ENCODE results near the gene LIG3. TPM values are rescaled to one million over a fixed set of nuclear protein-coding genes. Genes with fewer than 3 reads are reported as not detected.
A peak's percentile ranks its signal among the peaks of the same experiment; 100 is the strongest.

The LIG3 gene
- total RNA-seq, 1 donor from 2014 or later = 44.7 TPM

DNA sequence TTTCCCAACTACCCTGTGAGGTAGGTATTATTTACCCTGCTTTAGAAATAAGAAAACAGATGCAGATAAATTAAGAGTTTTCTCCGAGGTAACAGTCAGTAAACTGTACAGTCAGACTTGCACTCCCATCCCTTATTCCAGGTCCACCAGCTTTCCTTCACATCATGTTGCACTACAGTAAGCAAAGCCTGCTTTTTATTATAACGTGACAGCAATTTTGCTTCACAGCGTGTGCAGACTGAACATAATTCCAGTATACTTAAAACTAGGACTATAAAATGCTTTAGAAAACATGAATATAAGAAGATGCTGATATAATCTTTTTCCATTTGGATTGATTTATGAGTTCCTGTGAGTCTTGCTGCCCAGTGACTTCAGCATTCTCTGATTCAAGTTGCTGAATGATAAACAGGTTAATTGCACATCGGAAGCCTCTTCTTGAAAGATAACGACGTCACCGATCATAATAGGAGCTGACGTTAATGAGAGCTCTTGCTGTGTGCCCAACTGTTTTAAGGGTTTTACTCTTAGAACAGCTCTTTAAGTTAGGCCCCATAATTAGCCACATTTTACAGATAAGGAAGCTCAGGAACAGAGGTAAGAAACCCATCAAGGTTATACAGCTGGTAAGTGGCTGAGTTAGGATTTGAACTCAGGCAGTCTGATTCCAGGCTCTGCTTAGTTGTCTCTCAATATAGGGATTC lies 1.4 kb downstream of the LIG3 start:
- H3K4me1 Mint-ChIP-seq (ENCODE audit: unreplicated experiment) = peaks cover 29% of the 10 kb centered on the region
- no peaks in the 10 kb centered on the region for H3K27me3 Mint-ChIP-seq (ENCODE audit: unreplicated experiment)
- no peak for TF ChIP-seq CTCF (IDR thresholded peaks at IDR 0.05)
- peak overlapping the region; percentile 83 for H3K4me3 Mint-ChIP-seq (ENCODE audit: unreplicated experiment)
- no peak for DNase-seq (ENCODE audit: extremely low spot score, unreplicated experiment)
- H3K27ac Mint-ChIP-seq (ENCODE audit: unreplicated experiment) = peak overlapping the region; percentile 95
- no peaks in the 10 kb centered on the region for H3K9me3 Mint-ChIP-seq (ENCODE audit: unreplicated experiment)
- peaks cover 11% of the 10 kb centered on the region for H3K36me3 Mint-ChIP-seq (ENCODE audit: unreplicated experiment)

DNA sequence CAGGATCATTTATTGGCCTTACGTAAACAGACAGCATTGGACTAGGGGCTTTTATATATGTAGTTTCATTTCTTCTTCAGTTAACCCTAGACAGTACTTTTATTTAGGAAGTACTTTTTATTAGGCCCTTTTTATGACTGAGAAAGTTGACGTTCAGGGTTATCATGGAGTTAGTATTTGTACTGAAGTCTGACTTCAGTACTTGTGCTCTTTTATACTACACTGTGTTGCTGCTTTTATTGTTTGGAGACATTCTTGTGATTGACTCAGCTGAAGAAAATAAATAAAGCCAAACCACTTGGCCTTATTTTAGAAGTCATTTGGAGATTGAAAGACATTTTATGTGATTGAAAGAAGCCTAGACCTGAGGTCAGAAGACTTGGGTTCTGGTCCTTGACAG lies 6.9 kb downstream of the LIG3 start:
- Mint-ChIP-seq H3K4me1 (ENCODE audit: unreplicated experiment) (peaks cover 8% of the 10 kb centered on the region), H3K27me3 (ENCODE audit: unreplicated experiment) (no peaks in the 10 kb centered on the region), H3K4me3 (ENCODE audit: unreplicated experiment) (no peak overlapping the region), H3K27ac (ENCODE audit: unreplicated experiment) (no peak overlapping the region), H3K36me3 (ENCODE audit: unreplicated experiment) (peaks cover 49% of the 10 kb centered on the region), H3K9me3 (ENCODE audit: unreplicated experiment) (no peaks in the 10 kb centered on the region)
- no peak for DNase-seq (ENCODE audit: extremely low spot score, unreplicated experiment)
- no peak for TF ChIP-seq CTCF (IDR thresholded peaks at IDR 0.05)

DNA sequence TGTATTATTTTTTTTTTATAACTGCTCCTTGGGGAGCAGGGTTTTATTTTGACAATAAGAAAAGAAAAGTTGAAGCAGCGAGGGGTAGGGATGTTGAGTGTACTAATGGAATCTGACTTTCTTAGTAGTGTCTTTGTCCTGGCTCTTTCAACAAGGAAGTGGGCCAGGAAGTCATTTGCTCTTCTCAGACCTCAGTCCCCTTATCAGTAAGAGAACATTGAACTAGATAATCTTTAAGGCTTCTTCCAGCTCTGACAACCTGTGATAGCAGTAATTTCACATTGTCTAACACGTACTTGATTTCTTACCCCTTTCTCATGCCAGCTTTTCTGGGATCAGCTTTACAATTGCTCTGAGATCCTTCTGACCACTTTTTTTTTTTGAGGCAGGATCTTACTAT lies 8.3 kb downstream of the LIG3 start:
- Mint-ChIP-seq H3K4me3 (ENCODE audit: unreplicated experiment) (no peak overlapping the region), H3K27ac (ENCODE audit: unreplicated experiment) (no peak overlapping the region), H3K27me3 (ENCODE audit: unreplicated experiment) (no peaks in the 10 kb centered on the region), H3K9me3 (ENCODE audit: unreplicated experiment) (no peaks in the 10 kb centered on the region), H3K36me3 (ENCODE audit: unreplicated experiment) (peaks cover 50% of the 10 kb centered on the region), H3K4me1 (ENCODE audit: unreplicated experiment) (peaks cover 1% of the 10 kb centered on the region)
- no peak for TF ChIP-seq CTCF (IDR thresholded peaks at IDR 0.05)
- no peak for DNase-seq (ENCODE audit: extremely low spot score, unreplicated experiment)

GRCh38 chr17:34989473-34989872 lies 9.2 kb downstream of the LIG3 start:
- Mint-ChIP-seq H3K9me3 (ENCODE audit: unreplicated experiment) (no peaks in the 10 kb centered on the region), H3K4me1 (ENCODE audit: unreplicated experiment) (no peaks in the 10 kb centered on the region), H3K27me3 (ENCODE audit: unreplicated experiment) (no peaks in the 10 kb centered on the region), H3K36me3 (ENCODE audit: unreplicated experiment) (peaks cover 55% of the 10 kb centered on the region), H3K4me3 (ENCODE audit: unreplicated experiment) (no peak overlapping the region), H3K27ac (ENCODE audit: unreplicated experiment) (no peak overlapping the region)
- TF ChIP-seq CTCF (IDR thresholded peaks at IDR 0.05) = no peak
- no peak for DNase-seq (ENCODE audit: extremely low spot score, unreplicated experiment)

DNA sequence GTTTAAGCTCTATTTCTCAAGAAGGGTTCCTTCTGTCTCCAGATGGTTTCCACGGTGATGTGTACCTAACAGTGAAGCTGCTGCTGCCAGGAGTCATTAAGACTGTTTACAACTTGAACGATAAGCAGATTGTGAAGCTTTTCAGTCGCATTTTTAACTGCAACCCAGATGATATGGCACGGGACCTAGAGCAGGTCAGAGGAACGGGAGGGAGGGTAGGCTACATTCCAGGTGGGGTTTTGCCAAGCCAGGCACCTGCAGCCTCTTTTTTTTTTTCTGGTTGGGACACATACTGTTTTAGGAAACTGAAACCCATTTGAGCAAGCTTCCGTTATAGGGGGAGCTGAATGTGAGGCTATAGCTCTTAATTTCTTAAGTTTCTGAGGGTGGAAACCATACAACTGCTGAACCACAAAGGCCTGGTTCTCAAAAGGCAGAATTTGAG lies 10.6 kb downstream of the LIG3 start:
- DNase-seq (ENCODE audit: extremely low spot score, unreplicated experiment) = no peak
- Mint-ChIP-seq H3K9me3 (ENCODE audit: unreplicated experiment) (no peaks in the 10 kb centered on the region), H3K36me3 (ENCODE audit: unreplicated experiment) (peaks cover 60% of the 10 kb centered on the region), H3K4me3 (ENCODE audit: unreplicated experiment) (no peak overlapping the region), H3K4me1 (ENCODE audit: unreplicated experiment) (no peaks in the 10 kb centered on the region), H3K27me3 (ENCODE audit: unreplicated experiment) (no peaks in the 10 kb centered on the region), H3K27ac (ENCODE audit: unreplicated experiment) (no peak overlapping the region)
- no peak for TF ChIP-seq CTCF (IDR thresholded peaks at IDR 0.05)
